Naive thymus-derived CD4-positive, alpha-beta T cell (primary cell): ENCODE data around the gene OR6N2. TPM values are rescaled to one million over a fixed set of nuclear protein-coding genes. Genes with fewer than 3 reads are reported as not detected.

Experiments
- ATAC-seq: fragments of 150-1000 bp; cut with Tn5 transposase; 2 replicates; pipeline ENCODE4 v1.10.0; 2021; ENCODE audit warnings: mild to moderate bottlenecking, moderate library complexity
- CTCF ChIA-PET: fragments of 350-600 bp; sonication (Branson Sonifier 250); formaldehyde crosslinking; loops from one replicate; lab custom pipeline; 2021; ENCODE audit warnings: antibody characterized with exemption; lab: Charles Lee
- POLR2A ChIA-PET: fragments of 350-600 bp; sonication (Branson Sonifier 250); formaldehyde crosslinking; loops from one replicate; lab custom pipeline; 2021; ENCODE audit warnings: antibody characterized with exemption, inconsistent platforms; lab: Charles Lee
- DNase-seq, 9 donors: peaks; one replicate each; pipeline versions ENCODE4 v3.0.0 to v3.0.0-alpha.2; 2020 to 2022; ENCODE audit warnings: mixed read lengths in 1 of 9
- H3K27ac ChIP-seq: one replicate; pipeline ENCODE4 v1.7.0; 2013; ENCODE audit warnings: mild to moderate bottlenecking, low read depth, low read length, moderate library complexity
- H3K27me3 ChIP-seq, 2 donors: one replicate each; pipeline ENCODE4 v1.7.0; 2013; ENCODE audit warnings: low read length in 2 of 2, mild to moderate bottlenecking in 2 of 2, moderate library complexity in 2 of 2; ENCODE audit not compliant: control insufficient read depth in 2 of 2, insufficient read depth in 2 of 2
- H3K36me3 ChIP-seq, 3 experiments: 1 replicate in 2 of 3; 2 replicates in 1 of 3; pipeline ENCODE4 v1.7.0; 2013; ENCODE audit warnings: low read length in 3 of 3, mild to moderate bottlenecking in 3 of 3, moderate library complexity in 1 of 3; ENCODE audit not compliant: insufficient read depth in 3 of 3, control insufficient read depth in 2 of 3
- H3K4me1 ChIP-seq, 2 donors: one replicate each; pipeline ENCODE4 v1.7.0; 2013; ENCODE audit warnings: low read length in 2 of 2, mild to moderate bottlenecking in 2 of 2, moderate library complexity in 1 of 2; ENCODE audit not compliant: control insufficient read depth in 2 of 2, insufficient read depth in 2 of 2
- H3K4me3 ChIP-seq: 2 replicates; pipeline ENCODE4 v1.7.0; 2013; ENCODE audit warnings: mild to moderate bottlenecking, low read length
- H3K9me3 ChIP-seq, 3 experiments: 1 replicate in 2 of 3; 2 replicates in 1 of 3; pipeline ENCODE4 v1.7.0; 2013; ENCODE audit warnings: low read length in 3 of 3; ENCODE audit not compliant: control insufficient read depth in 2 of 3
- H3K27ac Mint-ChIP-seq, 9 donors: one replicate each; pipeline ENCODE4 v1.8.0; 2020 to 2022; ENCODE audit warnings: mixed read lengths in 9 of 9, mild to moderate bottlenecking in 8 of 9, moderate library complexity in 5 of 9, inconsistent platforms in 2 of 9
- H3K27me3 Mint-ChIP-seq, 5 donors: one replicate each; pipeline ENCODE4 v1.8.0; 2021 to 2022; ENCODE audit warnings: mixed read lengths in 5 of 5, mild to moderate bottlenecking in 1 of 5
- H3K36me3 Mint-ChIP-seq, 5 donors: one replicate each; pipeline ENCODE4 v1.8.0; 2020 to 2022; ENCODE audit warnings: mixed read lengths in 5 of 5, mild to moderate bottlenecking in 3 of 5, inconsistent platforms in 1 of 5
- H3K4me1 Mint-ChIP-seq, 7 donors: one replicate each; pipeline ENCODE4 v1.8.0; 2020 to 2022; ENCODE audit warnings: mixed read lengths in 7 of 7, mild to moderate bottlenecking in 3 of 7, inconsistent platforms in 1 of 7
- H3K4me3 Mint-ChIP-seq, 10 donors: one replicate each; pipeline ENCODE4 v1.8.0; 2020 to 2022; ENCODE audit warnings: mild to moderate bottlenecking in 10 of 10, mixed read lengths in 10 of 10, moderate library complexity in 6 of 10, inconsistent platforms in 2 of 10
- H3K9me3 Mint-ChIP-seq, 11 donors: one replicate each; pipeline ENCODE4 v1.8.0; 2020 to 2022; ENCODE audit warnings: mixed read lengths in 11 of 11, mild to moderate bottlenecking in 4 of 11, inconsistent platforms in 1 of 11, moderate library complexity in 1 of 11
- intact Hi-C, 2 donors: fragments of 100-400 bp; cut with micrococcal nuclease; formaldehyde crosslinking; loops; one replicate each; pipeline ENCODE4 v1.15.1; 2023
- polyA plus RNA-seq, 2 donors: library from polyadenylated mRNA; unstranded; fragments of 300-500 nt; fragmentation: Illumina TruSeq; gene quantifications; one replicate each; pipeline ENCODE4 v1.2.3, GENCODE V29; 2021
- total RNA-seq, 6 experiments: library from RNA in 5 of 6; stranded (reverse) in 5 of 6; gene quantifications; 1 replicate in 5 of 6; 2 replicates in 1 of 6; pipeline ENCODE4 v1.2.3 and lab custom pipeline; 2021 to 2026

OR6N2 gene
- total and polyA plus RNA-seq, 7 experiments from 2014 or later, result 0.17 TPM; not detected in 6

GRCh38 chr1:158814970-158815369, 34.0 kb upstream of the OR6N2 start:
- POLR2A ChIA-PET, result no interaction called here
- no peak overlapping the region for H3K4me3 ChIP-seq
- ATAC-seq (no peak), DNase-seq (no peak)
- intact Hi-C loops, result loop anchor here in 1 of 2 donors (10.0 kb wide), 1 partner anchor 260 kb away; the partner anchor contains the start of gene AIM2
- Mint-ChIP-seq H3K27ac (no peak overlapping the region), H3K4me1 (peaks cover 0 to 32% (median 9%) of the 10 kb centered on the region in 7 donors), H3K36me3 (peaks cover 0 to 7% (median 0%) of the 10 kb centered on the region in 5 donors), H3K4me3 (no peak overlapping the region), H3K27me3 (peaks cover 0 to 9% (median 0%) of the 10 kb centered on the region in 5 donors), H3K9me3 (peaks cover 0 to 2% (median 0%) of the 10 kb centered on the region in 11 donors)
- peaks cover 0 to 19% of the 10 kb centered on the region in 2 donors for H3K4me1 ChIP-seq
- no peaks in the 10 kb centered on the region for H3K27me3 ChIP-seq
- H3K36me3 ChIP-seq, result no peaks in the 10 kb centered on the region
- no peaks in the 10 kb centered on the region for H3K9me3 ChIP-seq
- CTCF ChIA-PET, result no interaction called here
- H3K27ac ChIP-seq, result no peak overlapping the region

GRCh38 chr1:158813164-158813563, 32.2 kb upstream of the OR6N2 start:
- ChIA-PET CTCF (no interaction called here), POLR2A (no interaction called here)
- DNase-seq (no peak), ATAC-seq (peak; percentile 52)
- no peaks in the 10 kb centered on the region for H3K36me3 ChIP-seq
- H3K4me1 ChIP-seq, result peaks cover 0 to 1% of the 10 kb centered on the region in 2 donors
- peaks cover 0 to 2% (median 0%) of the 10 kb centered on the region in 11 donors for H3K9me3 Mint-ChIP-seq
- H3K27ac ChIP-seq, result no peak overlapping the region
- peaks cover 0 to 9% (median 0%) of the 10 kb centered on the region in 5 donors for H3K27me3 Mint-ChIP-seq
- no peaks in the 10 kb centered on the region for H3K27me3 ChIP-seq
- no peak overlapping the region for H3K4me3 Mint-ChIP-seq
- peaks cover 0 to 3% (median 0%) of the 10 kb centered on the region in 5 donors for H3K36me3 Mint-ChIP-seq
- H3K27ac Mint-ChIP-seq, result no peak overlapping the region
- no peak overlapping the region for H3K4me3 ChIP-seq
- intact Hi-C loops, result loop anchor here in 1 of 2 donors (10.0 kb wide), 1 partner anchor 262 kb away; the partner anchor contains the start of gene AIM2
- H3K4me1 Mint-ChIP-seq, result peaks cover 0 to 14% (median 0%) of the 10 kb centered on the region in 7 donors
- H3K9me3 ChIP-seq, result no peaks in the 10 kb centered on the region

- DNase-seq (no peak), ATAC-seq (no peak)
- H3K9me3 ChIP-seq, result no peaks in the 10 kb centered on the region
- peaks cover 0 to 2% (median 0%) of the 10 kb centered on the region in 11 donors for H3K9me3 Mint-ChIP-seq
- H3K4me1 Mint-ChIP-seq, result peaks cover 0 to 7% (median 0%) of the 10 kb centered on the region in 7 donors
- ChIA-PET CTCF (no interaction called here), POLR2A (no interaction called here)
- no peaks in the 10 kb centered on the region for H3K27me3 ChIP-seq
- no peak overlapping the region for H3K4me3 ChIP-seq
- H3K4me1 ChIP-seq, result no peaks in the 10 kb centered on the region
- H3K27me3 Mint-ChIP-seq, result peaks cover 0 to 13% (median 4%) of the 10 kb centered on the region in 5 donors
- intact Hi-C loops, result loop anchor here in 1 of 2 donors (10.0 kb wide), 1 partner anchor 262 kb away; the partner anchor contains the start of gene AIM2
- no peaks in the 10 kb centered on the region for H3K36me3 ChIP-seq
- H3K27ac ChIP-seq, result no peak overlapping the region
- peaks cover 0 to 3% (median 0%) of the 10 kb centered on the region in 5 donors for H3K36me3 Mint-ChIP-seq
- no peak overlapping the region for H3K4me3 Mint-ChIP-seq
- H3K27ac Mint-ChIP-seq, result no peak overlapping the region
Observed at GRCh38 chr1:158812336-158812735, 31.3 kb upstream of the OR6N2 start.

GRCh38 chr1:158810311-158810710, 29.3 kb upstream of the OR6N2 start:
- Histone ChIP-seq H3K36me3 (no peaks in the 10 kb centered on the region), H3K9me3 (no peaks in the 10 kb centered on the region), H3K4me1 (no peaks in the 10 kb centered on the region), H3K4me3 (no peak overlapping the region), H3K27me3 (no peaks in the 10 kb centered on the region), H3K27ac (no peak overlapping the region)
- H3K4me1 Mint-ChIP-seq, result peaks cover 0 to 7% (median 0%) of the 10 kb centered on the region in 7 donors
- H3K27ac Mint-ChIP-seq, result no peak overlapping the region
- CTCF ChIA-PET, result no interaction called here
- ATAC-seq (peak; percentile 16), DNase-seq (no peak)
- peaks cover 0 to 27% (median 4%) of the 10 kb centered on the region in 5 donors for H3K27me3 Mint-ChIP-seq
- peaks cover 0 to 3% (median 0%) of the 10 kb centered on the region in 5 donors for H3K36me3 Mint-ChIP-seq
- no peak overlapping the region for H3K4me3 Mint-ChIP-seq
- POLR2A ChIA-PET, result no interaction called here
- no peaks in the 10 kb centered on the region for H3K9me3 Mint-ChIP-seq
- intact Hi-C loops, result loop anchor here in 1 of 2 donors (10.0 kb wide), 1 partner anchor 264 kb away; the partner anchor contains the start of gene AIM2

- Histone ChIP-seq H3K27ac (no peak overlapping the region), H3K4me1 (no peaks in the 10 kb centered on the region), H3K36me3 (no peaks in the 10 kb centered on the region), H3K4me3 (no peak overlapping the region), H3K9me3 (no peaks in the 10 kb centered on the region), H3K27me3 (no peaks in the 10 kb centered on the region)
- intact Hi-C loops, result loop anchor here (10.0 kb wide), 2 partner anchors 125 to 265 kb away; partner anchors contain the start of genes AIM2 (in 1 of the 2) and PYHIN1 (in 1 of the 2)
- ChIA-PET POLR2A (no interaction called here), CTCF (no interaction called here)
- Mint-ChIP-seq H3K9me3 (no peaks in the 10 kb centered on the region), H3K27me3 (peaks cover 0 to 28% (median 4%) of the 10 kb centered on the region in 5 donors), H3K27ac (no peak overlapping the region), H3K4me3 (no peak overlapping the region), H3K36me3 (peaks cover 0 to 1% (median 0%) of the 10 kb centered on the region in 5 donors), H3K4me1 (peaks cover 0 to 7% (median 0%) of the 10 kb centered on the region in 7 donors)
- ATAC-seq, result peak; percentile 67
- DNase-seq, result no peak
Observed at GRCh38 chr1:158809862-158810261, 28.9 kb upstream of the OR6N2 start.

- no peak overlapping the region for H3K27ac Mint-ChIP-seq
- H3K27ac ChIP-seq, result no peak overlapping the region
Observed at GRCh38 chr1:158809256-158809655, 28.3 kb upstream of the OR6N2 start.

More at GRCh38 chr1:158809256-158809655, 28.3 kb upstream of the OR6N2 start:
- H3K27me3 Mint-ChIP-seq, result peaks cover 0 to 28% (median 4%) of the 10 kb centered on the region in 5 donors
- intact Hi-C loops, result loop anchor here in 1 of 2 donors (10.0 kb wide), 1 partner anchor 126 kb away; the partner anchor contains the start of gene PYHIN1
- Histone ChIP-seq H3K9me3 (no peaks in the 10 kb centered on the region), H3K27me3 (no peaks in the 10 kb centered on the region), H3K4me1 (no peaks in the 10 kb centered on the region), H3K4me3 (no peak overlapping the region), H3K36me3 (no peaks in the 10 kb centered on the region)
- peaks cover 0 to 7% (median 0%) of the 10 kb centered on the region in 7 donors for H3K4me1 Mint-ChIP-seq
- H3K9me3 Mint-ChIP-seq, result no peaks in the 10 kb centered on the region
- no peak overlapping the region for H3K4me3 Mint-ChIP-seq
- DNase-seq (no peak), ATAC-seq (peak; percentile 45)
- ChIA-PET CTCF (no interaction called here), POLR2A (no interaction called here)
- peaks cover 0 to 1% (median 0%) of the 10 kb centered on the region in 5 donors for H3K36me3 Mint-ChIP-seq
